BJ (cell line): Measurements from ENCODE around the gene ADRA2C. TPM values are rescaled to one million over a fixed set of nuclear protein-coding genes. Genes with fewer than 3 reads are reported as not detected.

Source experiments
- CTCF ChIA-PET: fragments of 350-600 bp; formaldehyde crosslinking; extraction: SDS; loops from one replicate; lab custom pipeline; 2021; ENCODE audit warnings: antibody characterized with exemption, inconsistent platforms; lab: Yijun Ruan, JAX
- POLR2A ChIA-PET: fragments of 300-600 bp; sonication (Branson Sonifier 250); formaldehyde crosslinking; extraction: SDS; loops from one replicate; lab custom pipeline; 2021; ENCODE audit warnings: antibody characterized with exemption; lab: Charles Lee
- DNase-seq: peaks from one replicate; pipeline ENCODE4 v3.0.0-alpha.2; 2011; ENCODE audit warnings: low read depth
- H3K27me3 ChIP-seq: 2 replicates; pipeline ENCODE4 v1.6.0; 2011; ENCODE audit warnings: low read length; ENCODE audit not compliant: control insufficient read depth, insufficient read depth
- H3K36me3 ChIP-seq: 2 replicates; pipeline ENCODE4 v1.5.1; 2011; ENCODE audit warnings: low read length; ENCODE audit not compliant: control insufficient read depth, insufficient read depth
- H3K4me3 ChIP-seq: 2 replicates; pipeline ENCODE4 v1.5.1; 2011; ENCODE audit warnings: low read depth, mild to moderate bottlenecking, control low read depth, low read length
- CTCF ChIP-seq: IDR thresholded peaks from 2 replicates; pipeline ENCODE4 v1.5.1; 2011; ENCODE audit warnings: low read depth, mild to moderate bottlenecking, control low read depth, inconsistent platforms, low read length, moderate library complexity; ENCODE audit not compliant: insufficient read depth
- polyA plus RNA-seq: library from polyadenylated mRNA; depleted of rRNA; stranded (reverse); fragments of >200 nt; gene quantifications from 2 replicates; pipeline ENCODE4 v1.2.3, GENCODE V29; 2011

ADRA2C gene
- polyA plus RNA-seq, 1 experiment = 0.20 TPM

GRCh38 chr4:3785292-3785565, 19.0 kb downstream of the ADRA2C start:
- no peak for TF ChIP-seq CTCF
- peaks cover 1% of the 10 kb centered on the region; the same call in 1 of the 2 replicates for H3K27me3 ChIP-seq
- ChIA-PET CTCF (interaction anchor here (0.7 kb wide), 1 partner anchor 158 kb away, joined by 5 read pairs; no protein-coding TSS in a partner anchor), POLR2A (no interaction called here)
- no peaks in the 10 kb centered on the region for H3K36me3 ChIP-seq
- H3K4me3 ChIP-seq = no peak overlapping the region
- no peak for DNase-seq

GRCh38 chr4:3786196-3786869, 20.1 kb downstream of the ADRA2C start:
- H3K27me3 ChIP-seq = peaks cover 1% of the 10 kb centered on the region; the same call in 1 of the 2 replicates
- DNase-seq = no peak
- ChIA-PET POLR2A (no interaction called here), CTCF (interaction anchor here (1.0 to 1.3 kb wide), 2 partner anchors 21 to 26 kb away, joined by 3 to 4 read pairs; no protein-coding TSS in a partner anchor)
- no peak for TF ChIP-seq CTCF
- no peak overlapping the region for H3K4me3 ChIP-seq
- H3K36me3 ChIP-seq = no peaks in the 10 kb centered on the region

GRCh38 chr4:3787489-3788365, 21.5 kb downstream of the ADRA2C start:
- H3K36me3 ChIP-seq = no peaks in the 10 kb centered on the region
- H3K27me3 ChIP-seq = peaks cover 1% of the 10 kb centered on the region; the same call in 1 of the 2 replicates
- H3K4me3 ChIP-seq = no peak overlapping the region
- CTCF ChIA-PET = interaction anchor here (0.6 to 1.3 kb wide), 2 partner anchors 15 to 19 kb away, joined by 3 read pairs; no protein-coding TSS in a partner anchor
- POLR2A ChIA-PET = no interaction called here
- TF ChIP-seq CTCF = no peak
- DNase-seq = no peak

DNA sequence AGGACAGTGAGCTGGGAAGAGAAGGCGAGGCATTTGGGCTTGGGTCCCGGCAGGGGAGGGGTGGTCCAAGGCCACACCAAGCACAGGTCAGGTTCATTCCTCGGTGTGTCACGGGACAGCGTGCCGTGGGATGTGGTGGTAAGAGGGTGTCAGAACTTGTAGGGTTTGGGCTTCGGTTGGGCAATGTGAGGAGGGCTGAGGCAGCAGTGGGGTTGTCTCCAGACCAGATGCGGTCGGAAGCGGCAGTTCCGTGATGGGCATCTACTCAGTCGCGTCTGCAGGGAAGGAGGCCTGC, 22.1 kb downstream of the ADRA2C start:
- no peaks in the 10 kb centered on the region for H3K36me3 ChIP-seq
- CTCF ChIA-PET = interaction anchor here (1.3 kb wide), 1 partner anchor 20 kb away, joined by 3 read pairs; no protein-coding TSS in a partner anchor
- POLR2A ChIA-PET = no interaction called here
- H3K27me3 ChIP-seq = peaks cover 1% of the 10 kb centered on the region; the same call in 1 of the 2 replicates
- TF ChIP-seq CTCF = no peak
- DNase-seq = no peak
- H3K4me3 ChIP-seq = no peak overlapping the region

DNA sequence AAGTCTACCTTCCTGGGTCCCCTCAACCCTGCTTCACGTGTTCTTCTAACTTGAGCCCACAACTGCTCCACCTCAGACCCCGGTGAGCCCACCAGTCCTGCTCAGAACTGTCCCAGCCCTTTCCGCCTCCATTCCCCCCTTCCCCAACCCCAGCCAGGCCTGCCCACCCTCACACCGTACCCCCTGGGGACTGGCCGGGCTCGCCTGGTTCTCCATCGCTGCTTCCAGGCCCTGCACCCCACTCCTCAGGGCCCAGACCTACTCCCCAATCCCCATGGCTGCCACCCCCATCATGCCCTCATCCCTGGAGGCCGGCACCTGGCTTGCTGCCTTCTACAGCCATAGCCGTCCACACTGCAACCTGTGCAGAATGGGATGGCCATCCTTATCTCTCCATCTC, 23.4 kb downstream of the ADRA2C start:
- ChIA-PET CTCF (no interaction called here), POLR2A (no interaction called here)
- Histone ChIP-seq H3K36me3 (no peaks in the 10 kb centered on the region), H3K4me3 (no peak overlapping the region), H3K27me3 (peaks cover 1% of the 10 kb centered on the region; the same call in 1 of the 2 replicates)
- DNase-seq = no peak
- TF ChIP-seq CTCF = no peak
